LHCN-M2 (cell line): ENCODE measurements around the gene FLRT3. TPM values are rescaled to one million over a fixed set of nuclear protein-coding genes. Genes with fewer than 3 reads are reported as not detected.

Source experiments
- DNase-seq: peaks from one replicate; pipeline ENCODE4 v3.0.0-alpha.2; 2012; ENCODE audit warnings: low read depth
- polyA plus RNA-seq: library from polyadenylated mRNA; unstranded; fragments of >200 nt; gene quantifications from one replicate; pipeline ENCODE4 v1.2.1, GENCODE V29; 2012; ENCODE audit warnings: missing spikeins
- total RNA-seq: library from RNA; depleted of rRNA; stranded (reverse); fragments of >200 nt; gene quantifications from 2 replicates; pipeline ENCODE4 v1.2.3, GENCODE V29; 2014; rRNA removed

The FLRT3 gene
- total RNA-seq: 4.1 and 12.8 TPM in 2 replicates
- polyA plus RNA-seq: 0.66 TPM

DNA sequence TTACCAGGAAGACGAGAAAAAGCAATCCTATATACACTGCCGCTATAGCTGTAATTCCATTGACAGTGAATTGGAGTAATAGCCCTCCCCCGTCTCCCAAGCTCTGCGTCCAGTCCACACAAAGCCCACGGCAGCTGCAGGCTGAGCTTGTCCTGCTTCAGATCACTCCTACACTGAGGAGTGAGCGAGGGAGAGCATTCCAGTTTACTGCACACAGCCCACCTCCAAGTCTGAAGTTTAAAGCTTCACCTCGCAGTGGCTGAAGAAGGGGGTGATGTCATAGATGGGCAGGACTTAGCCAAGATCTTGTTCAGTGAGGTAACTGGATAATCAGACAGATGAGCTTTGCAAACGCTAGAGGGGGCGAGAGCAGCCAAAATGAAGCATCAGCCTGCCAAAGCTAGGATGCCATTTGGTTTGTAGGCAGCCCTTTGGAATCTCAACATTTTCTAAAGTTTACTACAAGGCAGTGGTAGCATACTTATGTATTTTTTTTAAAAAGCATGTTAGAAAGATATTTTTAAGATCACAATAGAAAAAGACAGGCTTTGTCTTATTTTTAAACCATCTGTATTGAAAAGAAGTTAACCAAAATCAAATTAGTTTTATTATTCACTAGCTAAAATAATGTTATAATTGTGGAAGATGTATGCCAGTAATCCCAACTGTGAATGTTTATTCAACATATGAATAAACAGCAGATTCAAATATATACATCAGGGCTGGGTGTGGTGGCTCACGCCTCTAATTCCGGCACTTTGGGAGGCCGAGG lies at the start of gene FLRT3:
TSS of gene FLRT3 (minus strand) at position 213 of the 772 bp plus-strand sequence. CDS start 10,106 bp downstream, outside the sequence.
- peak; percentile 97 for DNase-seq

DNA sequence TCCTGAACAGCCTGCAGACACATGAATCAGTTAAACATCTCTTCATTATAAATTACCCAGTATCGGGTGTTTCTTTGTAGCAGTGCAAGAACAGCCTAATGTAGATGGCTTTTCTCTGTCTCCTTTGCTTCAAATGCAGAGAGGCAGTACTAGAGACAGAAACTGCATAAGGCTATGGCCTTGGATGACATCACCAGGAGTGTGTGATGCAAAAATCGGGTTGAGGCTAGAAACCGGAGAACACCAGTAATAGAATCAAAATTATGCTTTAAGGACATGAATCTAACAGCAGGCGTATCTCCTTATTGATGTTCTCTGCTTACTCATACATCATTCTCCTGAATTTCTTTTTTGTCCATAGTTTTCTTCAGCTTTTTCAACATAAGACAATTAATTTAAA lies 49.3 kb upstream of the FLRT3 start:
- no peak for DNase-seq

DNA sequence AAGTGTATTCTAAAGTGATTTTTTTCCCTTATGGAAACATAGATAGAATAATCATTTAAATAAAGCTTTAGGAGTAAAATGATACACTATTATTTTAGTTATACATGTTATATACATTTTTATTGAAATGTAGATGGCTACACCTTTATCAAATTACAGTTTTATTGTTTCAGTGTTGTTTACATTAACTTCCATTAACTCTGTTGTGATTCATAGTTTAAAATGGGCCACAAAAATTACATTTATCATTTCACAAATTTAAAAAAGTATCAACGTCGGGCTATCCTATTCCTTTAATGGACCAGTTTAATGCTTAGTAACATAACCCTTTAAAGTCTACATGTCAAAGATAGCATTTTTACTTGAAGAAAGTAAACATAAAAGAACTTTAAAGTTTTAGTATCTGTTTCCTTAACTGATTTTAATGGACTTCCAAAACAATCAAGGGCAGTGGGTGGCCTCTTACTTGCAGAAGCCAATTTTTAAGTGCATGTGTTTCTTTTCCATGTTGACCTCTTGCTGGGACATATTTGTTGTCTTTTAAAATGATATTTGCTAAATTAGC lies 47.8 kb upstream of the FLRT3 start:
- no peak for DNase-seq

DNA sequence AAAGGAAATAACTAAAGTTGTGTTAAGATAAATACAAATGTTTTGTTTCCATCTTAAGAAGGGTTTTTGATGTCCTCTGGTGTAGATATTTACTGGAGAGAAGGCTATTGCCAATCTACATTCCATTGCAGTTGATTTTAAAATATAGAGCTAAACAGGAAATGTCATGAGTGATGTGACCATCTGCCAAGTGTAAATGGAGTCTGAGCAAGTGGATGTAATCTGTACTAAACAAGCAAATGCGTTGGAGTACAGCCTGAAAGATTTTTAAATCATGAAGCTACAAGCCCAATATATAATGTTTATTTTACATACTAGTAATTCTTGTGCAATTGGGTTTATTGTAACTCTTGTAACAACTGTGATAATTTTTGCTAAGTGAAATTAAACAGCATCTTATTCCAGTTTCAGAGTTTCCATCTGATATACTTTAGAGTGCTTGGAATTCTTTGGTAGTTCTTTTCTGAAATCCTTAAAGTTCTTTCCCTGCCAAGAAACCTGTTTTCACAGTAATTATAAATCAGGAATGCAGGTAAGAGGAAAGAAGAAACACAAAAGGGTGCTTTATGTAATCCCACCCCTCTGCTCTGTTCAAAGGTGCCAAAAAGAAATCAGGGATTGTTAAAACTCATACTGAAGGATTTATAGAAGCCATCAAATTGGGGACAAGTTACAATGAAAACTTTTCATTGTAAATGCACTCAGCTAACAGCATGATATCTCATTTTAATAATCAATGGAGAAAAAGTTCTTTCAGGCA lies 47.2 kb upstream of the FLRT3 start:
- peak; percentile 78 for DNase-seq

DNA sequence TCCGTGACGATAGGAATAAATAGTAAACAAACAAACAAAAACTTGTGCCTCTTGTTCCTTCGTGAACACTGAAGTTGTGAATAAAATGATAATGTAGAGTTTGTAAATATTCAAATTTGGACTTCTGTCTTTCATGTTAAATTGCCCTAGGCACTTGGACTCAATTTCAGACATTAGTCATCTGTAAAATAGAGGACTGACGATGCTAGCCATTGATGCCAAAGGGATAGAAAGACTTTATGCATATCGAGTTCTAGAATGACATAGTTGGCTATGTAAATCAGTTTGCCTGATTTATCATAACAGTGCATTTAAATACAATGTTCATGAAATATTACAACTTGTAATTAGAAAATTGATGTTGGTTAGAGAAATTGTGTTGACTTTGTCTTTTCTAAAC lies 45.9 kb upstream of the FLRT3 start:
- DNase-seq: no peak

DNA sequence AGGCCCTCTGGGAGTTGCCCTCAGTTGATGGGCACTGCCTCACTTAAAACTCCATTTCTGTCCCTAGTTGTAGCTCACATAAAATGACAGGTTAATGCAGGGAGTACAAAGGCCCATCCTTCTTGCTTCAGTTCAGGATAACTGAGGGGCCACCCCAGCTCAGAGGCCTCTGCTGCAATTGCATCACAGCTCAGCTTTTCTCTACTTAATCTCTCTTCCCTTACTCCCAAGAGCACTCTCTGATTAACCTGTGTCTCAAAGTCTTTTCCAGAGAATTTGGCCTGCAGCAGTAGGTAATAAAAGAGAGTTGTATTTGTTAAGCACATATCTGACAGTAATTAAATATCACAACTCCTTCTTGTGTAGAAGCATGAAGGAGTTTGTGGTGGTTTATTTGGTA lies 40.9 kb upstream of the FLRT3 start:
- DNase-seq: no peak

DNA sequence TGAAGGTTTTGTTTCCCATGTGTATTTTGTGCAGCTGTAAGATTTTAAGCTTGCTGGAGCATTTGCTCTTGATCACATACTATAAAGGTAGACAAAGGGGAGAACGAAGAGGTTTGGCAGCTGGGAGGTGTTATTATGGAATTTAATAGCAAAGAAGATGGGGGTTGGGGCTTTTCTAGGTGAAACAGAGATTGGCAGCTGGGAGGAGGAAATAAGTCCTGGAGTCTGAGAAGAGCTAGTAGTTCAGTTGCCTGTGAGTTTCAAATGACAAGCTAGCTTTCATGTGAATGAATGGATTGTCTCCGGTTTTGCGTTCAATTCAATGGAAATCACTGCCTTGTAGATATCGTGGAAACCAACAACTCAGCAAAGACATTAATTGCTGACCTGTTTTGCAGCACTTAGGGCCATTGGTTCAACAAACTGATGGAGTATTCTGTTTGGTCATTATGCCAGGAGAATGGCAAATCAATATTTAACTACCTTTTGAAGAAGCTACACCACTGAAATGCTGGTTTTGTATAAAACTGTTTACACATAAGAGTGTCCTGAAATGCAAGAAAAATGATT lies 38.1 kb upstream of the FLRT3 start:
- no peak for DNase-seq

DNA sequence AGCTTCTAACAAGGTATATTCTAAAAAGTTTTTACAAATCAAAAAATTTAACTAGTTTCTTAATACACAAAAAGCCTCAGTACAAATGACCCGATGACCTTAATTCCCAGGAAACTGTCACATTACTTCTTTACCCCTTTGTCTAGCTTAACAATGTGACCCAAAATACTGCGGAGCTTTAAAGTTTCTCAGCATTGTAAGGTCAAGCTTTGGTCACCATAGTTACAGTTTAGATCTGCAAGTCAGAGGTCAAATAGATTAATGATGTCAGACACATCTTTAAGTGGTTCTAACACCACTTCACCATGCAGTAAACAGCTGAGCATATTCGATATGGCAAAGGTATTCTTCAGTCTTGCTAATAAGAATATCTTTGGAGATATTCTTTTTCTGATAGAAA lies 36.8 kb upstream of the FLRT3 start:
- DNase-seq: no peak

DNA sequence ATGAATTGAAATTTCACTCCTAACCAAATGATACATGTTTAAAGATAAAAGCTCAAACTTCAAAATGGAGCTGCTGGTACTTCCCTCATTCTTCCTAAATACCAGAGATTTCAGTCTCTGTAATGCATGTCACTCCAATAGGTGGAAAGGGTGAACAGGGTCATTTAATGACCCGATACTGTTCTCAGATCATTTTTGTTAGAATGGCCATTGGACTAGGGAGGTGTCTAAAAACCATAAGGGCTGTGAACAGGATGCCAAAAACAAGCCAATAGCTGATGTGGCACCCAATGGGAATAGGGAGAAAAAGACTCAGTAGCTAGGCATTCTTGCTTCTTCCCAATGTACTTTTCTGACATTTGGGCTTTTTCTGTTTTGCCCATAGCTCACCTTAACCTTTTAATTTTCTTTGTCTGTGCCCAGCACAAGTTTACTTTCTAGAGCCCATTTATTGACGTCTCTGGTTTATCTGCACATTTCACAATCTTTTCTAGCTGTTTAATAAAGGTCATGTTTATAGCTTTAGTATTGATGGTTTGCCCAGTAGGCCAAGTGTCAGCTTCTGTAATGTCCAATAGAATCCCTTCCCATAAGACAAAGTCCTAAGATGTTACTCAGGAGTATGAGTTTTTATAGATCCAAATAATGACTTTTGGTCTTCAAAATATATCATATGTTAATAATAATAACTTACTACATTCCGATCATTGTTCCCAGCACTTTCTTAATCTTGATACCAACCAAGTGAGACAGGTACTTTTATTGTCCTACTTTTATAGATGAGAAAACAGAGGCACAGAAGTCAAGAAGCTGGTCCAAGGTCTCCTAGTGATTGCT lies 24.3 kb upstream of the FLRT3 start:
- no peak for DNase-seq

DNA sequence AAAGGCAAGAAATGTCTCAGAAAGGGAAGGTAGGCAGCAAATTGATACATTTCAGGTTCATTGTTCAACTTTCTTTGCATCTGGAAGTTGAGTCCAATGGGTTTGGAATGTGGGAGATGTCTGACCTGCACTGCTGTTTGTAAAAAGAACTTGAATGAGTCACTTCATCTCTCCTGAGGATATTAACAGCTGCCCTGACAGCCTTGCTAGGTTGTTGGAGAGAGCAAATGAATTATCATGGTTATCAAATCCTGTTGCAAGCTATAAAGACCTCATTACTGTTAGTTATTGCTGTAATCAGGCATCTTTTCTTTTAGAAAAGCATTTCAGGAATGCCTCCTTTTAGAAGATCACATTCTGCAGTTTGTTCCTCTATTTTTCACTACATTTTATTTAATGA lies 23.0 kb upstream of the FLRT3 start:
- DNase-seq: peak; percentile 81

DNA sequence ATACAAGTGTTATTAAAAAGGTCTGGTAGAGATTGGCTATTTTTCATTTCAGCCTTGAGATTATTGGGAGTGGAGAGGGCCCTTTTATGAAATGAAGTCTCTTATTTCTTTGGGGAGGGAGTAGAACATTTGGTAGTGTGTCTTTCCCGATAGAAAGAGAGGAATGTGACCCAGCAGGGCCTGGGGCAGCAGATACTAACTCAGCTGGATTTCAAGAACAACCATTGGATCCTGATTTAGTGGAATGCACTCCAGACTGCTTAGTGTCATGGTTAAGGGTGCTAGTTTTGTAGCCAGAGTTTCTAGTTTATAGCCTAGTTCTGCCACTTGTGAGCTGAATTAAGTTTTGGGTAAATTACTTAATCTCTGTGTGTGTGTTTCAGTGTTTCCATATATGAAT lies 18.4 kb upstream of the FLRT3 start:
- no peak for DNase-seq

DNA sequence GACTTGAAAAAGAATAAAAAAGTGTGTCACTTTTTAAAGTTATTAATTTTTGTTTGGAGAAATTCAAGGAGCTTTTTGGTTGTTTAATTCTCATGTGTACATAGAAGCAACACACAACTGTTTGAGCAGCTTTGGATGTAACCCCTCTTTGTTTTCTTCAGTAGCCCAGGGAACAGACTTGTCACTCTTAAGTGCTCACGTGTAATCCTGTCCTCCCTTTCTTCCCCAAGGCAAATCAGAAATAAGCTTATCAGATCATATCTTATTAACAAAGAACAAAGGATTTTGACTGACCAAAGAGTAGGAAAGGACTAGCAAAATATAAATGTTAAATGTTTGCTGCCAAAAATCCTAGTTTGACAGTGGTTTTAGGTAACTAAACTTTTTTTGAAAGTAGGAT lies 7.3 kb upstream of the FLRT3 start:
- DNase-seq: no peak

DNA sequence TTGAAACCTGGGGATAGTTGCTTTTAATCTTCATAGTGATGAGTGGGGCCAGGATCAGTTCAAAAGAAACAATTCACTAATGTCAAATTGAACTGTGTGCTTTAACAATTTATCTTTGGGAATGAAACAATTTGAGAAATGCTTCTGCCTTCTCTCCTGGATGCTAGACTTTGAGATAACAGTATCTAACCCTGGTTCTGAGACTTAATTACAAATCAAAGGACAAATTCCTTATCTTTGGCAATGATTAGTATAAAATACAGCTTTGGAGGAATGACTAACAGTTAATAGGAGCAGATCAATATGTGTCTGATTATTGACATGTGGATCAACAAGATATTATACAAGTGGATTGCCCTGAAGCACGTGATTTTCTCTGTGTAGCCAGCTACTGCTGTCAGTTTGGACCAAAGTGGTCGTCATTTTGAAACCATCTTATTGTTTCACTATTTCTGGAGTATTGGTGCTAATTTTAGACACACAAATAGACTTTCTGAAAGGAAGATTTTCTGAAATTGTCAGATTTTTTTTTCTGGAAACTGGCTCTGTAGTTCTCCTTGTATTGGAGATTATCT lies 6.2 kb upstream of the FLRT3 start:
- DNase-seq: no peak

DNA sequence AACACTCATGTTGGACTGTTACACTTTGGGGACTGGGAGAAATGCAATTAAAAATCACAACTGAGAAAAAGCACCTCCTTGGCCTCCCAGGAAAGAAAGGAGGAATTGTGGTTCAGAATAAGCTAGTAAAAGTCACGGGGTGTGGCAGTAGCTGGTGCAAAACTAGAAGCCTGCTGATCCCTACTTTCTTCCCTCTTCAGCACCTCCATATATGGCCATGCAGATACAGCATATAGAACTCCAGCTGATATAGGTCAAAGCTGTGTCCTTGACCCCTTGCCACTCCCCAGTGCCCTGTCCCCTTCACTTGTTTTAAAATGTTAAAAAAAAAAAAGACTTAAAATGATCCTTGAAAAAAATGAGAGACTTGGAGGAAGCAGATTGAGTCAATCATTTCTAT lies 5.5 kb upstream of the FLRT3 start:
- no peak for DNase-seq

DNA sequence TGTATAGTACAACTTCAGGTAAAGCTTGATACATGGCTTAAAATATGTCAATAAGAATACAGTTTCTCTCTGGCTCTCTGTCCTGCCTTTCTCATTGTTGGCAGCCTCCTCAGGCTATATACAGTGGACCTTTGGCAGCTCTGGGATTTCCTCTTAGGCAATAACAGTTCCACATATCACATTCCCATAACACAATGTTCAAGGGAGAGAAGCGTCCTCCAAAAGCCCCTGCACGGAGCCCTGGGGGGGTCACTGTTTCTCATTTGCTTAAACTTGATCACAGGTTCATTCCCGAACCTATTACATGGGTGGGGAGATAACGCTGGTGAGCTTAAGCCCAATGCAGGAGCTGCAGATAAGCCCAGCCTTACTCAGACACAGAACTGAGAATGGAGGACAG lies 4.4 kb upstream of the FLRT3 start:
- no peak for DNase-seq

DNA sequence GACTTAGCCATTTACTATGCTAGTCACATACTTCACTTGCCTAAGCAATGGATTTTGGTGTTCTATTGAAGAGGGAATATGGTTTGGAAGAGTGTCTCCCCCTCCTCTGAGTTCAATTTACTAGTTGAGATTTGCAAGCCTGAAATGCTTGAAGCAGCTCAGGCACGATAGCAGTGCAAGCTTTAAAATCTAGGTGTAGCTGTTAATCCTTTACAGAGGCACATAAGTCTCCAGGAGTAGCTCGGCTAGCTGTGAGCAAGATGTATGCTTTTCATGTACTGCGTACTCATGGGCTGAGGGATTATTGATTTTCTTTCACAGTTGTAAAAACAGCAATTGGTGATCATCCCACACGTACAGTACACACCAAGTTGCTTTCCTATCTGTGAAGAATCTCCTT lies 726 bp downstream of the FLRT3 start:
- peak; percentile 37 for DNase-seq

DNA sequence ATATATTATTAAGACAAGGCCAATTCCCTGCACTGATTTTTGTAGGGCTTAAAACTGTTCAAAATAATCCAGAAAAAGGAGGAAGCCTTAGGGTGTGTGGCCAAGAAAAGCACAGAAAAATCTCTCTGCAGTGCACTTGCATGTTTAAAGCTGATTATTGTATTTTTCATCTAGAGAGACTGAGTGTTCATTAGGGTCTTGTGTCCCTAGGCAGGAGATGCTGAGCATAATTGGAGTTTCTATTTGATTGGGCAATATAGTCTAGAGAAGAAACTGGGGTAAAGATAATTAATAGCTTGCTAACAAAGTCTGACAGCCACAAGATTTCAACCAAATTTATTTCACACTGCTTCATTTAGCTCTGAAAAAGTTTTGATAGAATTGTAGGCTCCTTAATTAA lies 2.4 kb downstream of the FLRT3 start:
- DNase-seq: no peak

DNA sequence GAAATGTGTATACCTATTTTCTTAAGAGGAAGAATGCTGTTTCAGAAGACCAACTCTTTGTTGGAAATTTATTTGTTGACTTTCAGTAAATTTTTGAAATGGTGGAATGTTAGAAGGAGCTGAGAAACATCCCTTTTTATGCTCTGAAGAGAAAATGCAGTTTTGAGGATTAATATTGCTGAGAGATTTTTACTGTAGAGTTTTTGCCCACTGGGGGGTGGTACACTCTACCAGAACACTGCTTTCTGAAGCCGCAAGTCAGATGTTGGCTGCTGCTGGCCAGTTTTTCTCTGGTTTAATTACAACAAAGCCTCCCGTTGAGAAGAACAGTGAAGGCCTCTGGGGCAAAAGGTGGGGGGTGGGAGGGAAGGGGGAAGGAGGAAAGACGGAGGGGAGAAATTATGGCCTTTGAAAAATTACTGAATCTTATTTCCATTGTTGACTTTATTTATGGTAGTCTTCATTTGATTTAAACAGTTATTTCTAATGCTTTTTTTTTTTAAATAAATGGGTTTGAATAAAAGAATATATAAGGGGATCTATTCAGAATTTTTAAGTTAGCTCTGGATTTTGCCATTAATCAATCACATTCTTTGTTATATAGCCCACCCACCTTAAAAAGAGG lies 3.0 kb downstream of the FLRT3 start:
- DNase-seq: peak; percentile 76

DNA sequence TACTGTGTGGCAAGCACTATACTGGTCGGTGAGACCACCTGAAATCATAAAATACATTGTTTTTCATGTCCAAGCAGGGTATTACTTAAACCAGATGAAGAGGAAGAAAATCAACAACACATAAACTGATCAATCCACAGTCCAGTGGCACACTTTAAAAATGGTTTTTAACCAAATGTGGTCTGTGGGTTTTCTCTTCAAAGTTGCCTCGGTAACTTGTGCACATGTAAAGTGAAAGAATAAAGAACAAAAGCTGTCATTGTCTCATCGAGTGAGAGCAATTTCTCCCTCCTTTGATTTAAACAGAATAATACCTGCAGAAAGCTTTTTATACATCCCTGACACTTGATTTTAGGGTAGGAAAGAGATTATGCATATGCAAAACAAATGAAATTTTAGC lies 3.7 kb downstream of the FLRT3 start:
- no peak for DNase-seq

DNA sequence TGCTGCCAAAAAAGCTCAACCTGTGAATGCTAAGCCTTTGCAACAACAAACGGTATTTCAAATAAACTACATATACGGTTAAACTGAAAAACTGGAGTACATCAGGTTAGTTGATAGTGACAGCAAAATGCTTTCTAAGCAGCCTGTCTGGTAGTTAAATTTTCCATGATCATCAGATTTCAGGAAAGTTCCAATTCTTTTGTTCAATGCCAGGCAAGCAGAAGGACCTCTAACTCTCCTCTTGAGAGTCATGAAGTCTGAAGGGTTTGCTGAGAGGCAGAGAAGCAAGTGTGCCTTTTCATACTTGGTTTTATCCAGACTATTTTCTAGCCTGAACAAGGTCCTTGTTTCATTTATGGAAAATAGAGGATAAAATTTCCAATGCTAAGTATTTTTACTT lies 4.5 kb downstream of the FLRT3 start:
- no peak for DNase-seq

DNA sequence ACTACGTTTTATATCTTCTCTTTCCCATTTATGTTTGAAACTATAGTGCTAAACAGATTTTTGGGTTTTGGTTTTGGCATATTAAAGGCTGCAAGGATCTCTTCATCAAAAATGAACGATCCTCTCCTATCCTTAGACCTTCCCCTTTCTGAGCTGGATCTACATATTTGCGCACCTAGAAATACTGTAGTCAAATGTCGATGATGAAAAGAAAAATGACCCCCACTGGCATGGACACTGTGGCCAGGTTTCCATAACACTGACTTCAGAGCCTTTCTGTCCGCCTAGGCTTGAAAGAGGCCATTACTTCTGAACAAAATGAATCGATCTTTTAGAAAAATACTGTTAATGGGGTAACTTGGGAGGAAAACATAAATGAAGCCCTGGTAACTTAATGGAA lies 5.8 kb downstream of the FLRT3 start:
- DNase-seq: no peak
